GM23338 (cell line): Measurements from ENCODE around the gene LDB3. TPM values are rescaled to one million over a fixed set of nuclear protein-coding genes. Genes with fewer than 3 reads are reported as not detected.

ENCODE experiments used
- ATAC-seq: fragments of 200-7000 bp; cut with Tn5 transposase; 3 replicates; pipeline ENCODE4 v1.9.1; 2020
- DNase-seq: peaks from one replicate; pipeline ENCODE4 v3.0.0-alpha.2; 2015; ENCODE audit warnings: low spot score
- H2AFZ ChIP-seq: fragments of 200-600 bp; sonication (generic); 2 replicates; pipeline ENCODE4 v1.8.0; 2016; ENCODE audit warnings: antibody characterized with exemption, mild to moderate bottlenecking, moderate library complexity
- H3F3A ChIP-seq: fragments of 200-600 bp; sonication (generic); replicated peaks from 2 replicates; pipeline ENCODE4 v1.8.0; 2017; ENCODE audit warnings: antibody characterized with exemption, mixed run types, low read depth
- H3K27ac ChIP-seq: fragments of 200-600 bp; sonication (generic); 2 replicates; pipeline ENCODE4 v1.6.1; 2016; ENCODE audit warnings: low read depth
- H3K27me3 ChIP-seq: fragments of 200-600 bp; sonication (generic); 2 replicates; pipeline ENCODE4 v1.8.0; 2016; ENCODE audit warnings: mild to moderate bottlenecking, mixed run types, moderate library complexity; ENCODE audit not compliant: insufficient read depth
- H3K36me3 ChIP-seq: fragments of 200-600 bp; sonication (generic); 2 replicates; pipeline ENCODE4 v1.8.0; 2016; ENCODE audit warnings: mild to moderate bottlenecking; ENCODE audit not compliant: insufficient read depth
- H3K4me1 ChIP-seq: fragments of 200-600 bp; sonication (generic); 2 replicates; pipeline ENCODE4 v1.8.0; 2016; ENCODE audit warnings: mild to moderate bottlenecking, moderate library complexity; ENCODE audit not compliant: insufficient read depth
- H3K4me2 ChIP-seq: fragments of 200-600 bp; sonication (generic); 2 replicates; pipeline ENCODE4 v1.7.1; 2017; ENCODE audit warnings: mixed run types
- H3K4me3 ChIP-seq: fragments of 200-600 bp; sonication (generic); 2 replicates; pipeline ENCODE4 v1.6.1; 2016; ENCODE audit warnings: mixed run types
- H3K79me2 ChIP-seq: fragments of 200-600 bp; sonication (generic); replicated peaks from 2 replicates; pipeline ENCODE4 v1.8.0; 2017; ENCODE audit warnings: mild to moderate bottlenecking; ENCODE audit not compliant: insufficient read depth
- H3K9me2 ChIP-seq: fragments of 200-600 bp; sonication (generic); 2 replicates; pipeline ENCODE4 v1.8.0; 2017; ENCODE audit not compliant: insufficient read depth
- H4K20me1 ChIP-seq: fragments of 200-600 bp; sonication (generic); replicated peaks from 2 replicates; pipeline ENCODE4 v1.8.0; 2017; ENCODE audit warnings: mild to moderate bottlenecking; ENCODE audit not compliant: insufficient read depth
- H3K27ac Mint-ChIP-seq: 2 replicates; pipeline ENCODE4 v1.8.0; 2020; ENCODE audit warnings: inconsistent platforms, mild to moderate bottlenecking, moderate library complexity, mixed read lengths
- H3K27me3 Mint-ChIP-seq: 3 replicates; pipeline ENCODE4 v1.8.0; 2022; ENCODE audit warnings: low read depth, mild to moderate bottlenecking, moderate library complexity, mixed read lengths, inconsistent platforms; ENCODE audit not compliant: insufficient read depth, poor library complexity
- H3K36me3 Mint-ChIP-seq: 3 replicates; pipeline ENCODE4 v1.8.0; 2021; ENCODE audit warnings: low read depth, mild to moderate bottlenecking, inconsistent platforms, moderate library complexity, mixed read lengths
- H3K4me1 Mint-ChIP-seq: 3 replicates; pipeline ENCODE4 v1.8.0; 2020; ENCODE audit warnings: mild to moderate bottlenecking, inconsistent platforms, mixed read lengths
- H3K4me3 Mint-ChIP-seq: 3 replicates; pipeline ENCODE4 v1.8.0; 2021; ENCODE audit warnings: moderate library complexity, mild to moderate bottlenecking, inconsistent platforms, mixed read lengths
- H3K9me3 Mint-ChIP-seq: 3 replicates; pipeline ENCODE4 v1.8.0; 2020; ENCODE audit warnings: moderate library complexity, mild to moderate bottlenecking, inconsistent platforms, mixed read lengths
- CREB1 ChIP-seq: fragments of 250-450 bp; sonication (Bioruptor Pico); IDR thresholded peaks from 2 replicates; pipeline ENCODE4 v1.5.0; 2020; ENCODE audit warnings: low read depth, mild to moderate bottlenecking, moderate library complexity
- CTCF ChIP-seq, 2 experiments: fragments of 200-600 bp in 1 of 2; sonication (generic) in 1 of 2; conservative IDR thresholded peaks; 2 replicates each; pipeline versions ENCODE4 v1.5.1 to v1.6.1; 2016 to 2017; ENCODE audit warnings: antibody characterized with exemption in 2 of 2, low read depth in 2 of 2, mild to moderate bottlenecking in 2 of 2, moderate library complexity in 1 of 2
- EZH2 ChIP-seq: fragments of 200-600 bp; sonication (generic); IDR thresholded peaks from one replicate; pipeline ENCODE4 v1.8.0; 2017; ENCODE audit warnings: antibody characterized with exemption, mild to moderate bottlenecking, low read depth; ENCODE audit not compliant: unreplicated experiment
- EZH2phosphoT487 ChIP-seq: fragments of 200-600 bp; sonication (generic); IDR thresholded peaks from one replicate; pipeline ENCODE4 v1.8.1; 2018; ENCODE audit warnings: antibody characterized with exemption; ENCODE audit not compliant: unreplicated experiment
- JUNB ChIP-seq: IDR thresholded peaks from one replicate; pipeline ENCODE4 v1.6.1; 2016; ENCODE audit warnings: antibody characterized with exemption; ENCODE audit not compliant: unreplicated experiment
- NANOG ChIP-seq: IDR thresholded peaks from 2 replicates; pipeline ENCODE4 v1.6.1; 2016; ENCODE audit warnings: antibody characterized with exemption, borderline replicate concordance
- POLR2AphosphoS5 ChIP-seq: IDR thresholded peaks from 2 replicates; pipeline ENCODE4 v1.6.1; 2016; ENCODE audit warnings: antibody characterized with exemption, low read depth
- REST ChIP-seq: IDR thresholded peaks from one replicate; pipeline ENCODE4 v1.6.1; 2018; ENCODE audit warnings: antibody characterized with exemption; ENCODE audit not compliant: unreplicated experiment
- STAT1 ChIP-seq: IDR thresholded peaks from one replicate; pipeline ENCODE4 v1.6.1; 2016; ENCODE audit warnings: antibody characterized with exemption; ENCODE audit not compliant: unreplicated experiment
- ZNF114 ChIP-seq: fragments of 250-450 bp; sonication (Bioruptor Pico); IDR thresholded peaks from 2 replicates; pipeline ENCODE4 v1.5.0; 2020; ENCODE audit warnings: mild to moderate bottlenecking, moderate library complexity
- ZNF331 ChIP-seq: fragments of 250-450 bp; sonication (Bioruptor Pico); IDR thresholded peaks from 2 replicates; pipeline ENCODE4 v1.5.0; 2020; ENCODE audit warnings: low read depth, mild to moderate bottlenecking, moderate library complexity
- ZNF462 ChIP-seq: fragments of 250-450 bp; sonication (Bioruptor Pico); IDR thresholded peaks from 2 replicates; pipeline ENCODE4 v1.5.0; 2020; ENCODE audit warnings: mild to moderate bottlenecking, moderate library complexity
- polyA plus RNA-seq: library from polyadenylated mRNA; unstranded; fragments of >200 nt; fragmentation: Nextera tagmentation; extraction: Ambion mirVana; gene quantifications from 2 replicates; pipeline ENCODE4 v1.2.1, GENCODE V29; 2016
- total RNA-seq: library from RNA; depleted of rRNA; stranded (reverse); fragments of >200 nt; shearing (Covaris generic); gene quantifications from 2 replicates; pipeline ENCODE4 v1.2.3, GENCODE V29; 2014

The LDB3 gene
- total and polyA plus RNA-seq, 2 experiments from 2014 or later = 0.14 to 0.16 TPM

- TF ChIP-seq CREB1 (CRISPR knock-in tag) = no peak
Measured at GRCh38 chr10:86733260-86733671, 65.0 kb downstream of the LDB3 start (continued).

- Histone ChIP-seq H3K79me2 (no peaks in the 10 kb centered on the region), H3K4me2 (no peak overlapping the region), H3F3A (no peaks in the 10 kb centered on the region), H2AFZ (peak overlapping the region; percentile 85), H3K4me1 (peaks cover 5% of the 10 kb centered on the region; the same call in 1 of the 2 replicates), H3K27me3 (no peaks in the 10 kb centered on the region), H3K9me2 (no peaks in the 10 kb centered on the region), H4K20me1 (no peaks in the 10 kb centered on the region), H3K4me3 (no peak overlapping the region), H3K27ac (no peak overlapping the region), H3K36me3 (no peaks in the 10 kb centered on the region)
- Mint-ChIP-seq H3K27ac (no peak overlapping the region), H3K27me3 (peaks cover 14% of the 10 kb centered on the region), H3K9me3 (no peaks in the 10 kb centered on the region), H3K36me3 (no peaks in the 10 kb centered on the region), H3K4me1 (peaks cover 10% of the 10 kb centered on the region), H3K4me3 (no peak overlapping the region)
- ATAC-seq = no peak; the same call in 2 of the 3 replicates
- no peak for DNase-seq
- TF ChIP-seq CREB1 (CRISPR knock-in tag) (no peak), REST (no peak), POLR2AphosphoS5 (no peak), ZNF114 (no peak), NANOG (no peak), ZNF331 (CRISPR knock-in tag) (no peak), JUNB (no peak), ZNF462 (CRISPR knock-in tag) (no peak), STAT1 (no peak), CTCF (conservative IDR thresholded peaks at IDR 0.05; ENCODE audit: low read depth in 2 of 2) (no peak), EZH2phosphoT487 (no peak), EZH2 (no peak)
Measured at GRCh38 chr10:86734207-86734988, 66.1 kb downstream of the LDB3 start.
